ENCODE results near the gene LRG1. TPM values are rescaled to one million over a fixed set of nuclear protein-coding genes. Genes with fewer than 3 reads are reported as not detected.

Gene LRG1
- total and polyA plus RNA-seq, 9 of the 15 experiments (the other 6 are each of a cell fraction or from before 2014, with no cell fraction given), result 1.5 to 11.9 (median 8.7) TPM

GRCh38 chr19:4555657-4556561, 16.1 kb upstream of the LRG1 start (continued):
- no peak for TF ChIP-seq BMI1 (IDR thresholded peaks at IDR 0.05; ENCODE audit: low read length)
- no peak for TF ChIP-seq ZBTB34 (CRISPR knock-in tag; IDR thresholded peaks at IDR 0.05)
- no peak for TF ChIP-seq IFI16 (CRISPR knock-in tag; IDR thresholded peaks at IDR 0.05)
- TF ChIP-seq ZBTB33 (CRISPR knock-in tag; IDR thresholded peaks at IDR 0.05), result 0 out of 2 replicates have a peak, but pooled peaks have one; percentile 27
- TF ChIP-seq KHSRP (IDR thresholded peaks at IDR 0.05), result no peak
- TF ChIP-seq KDM1A (IDR thresholded peaks at IDR 0.05), result peak; percentile 96 to 98
- peak in 1 of 2 experiments; percentile 6 for TF ChIP-seq E2F6 (IDR thresholded peaks at IDR 0.05; ENCODE audit: borderline replicate concordance in 1 of 2, extremely low read depth in 1 of 2, insufficient read depth in 1 of 2, insufficient read length in 1 of 2, low read depth in 1 of 2, low read length in 1 of 2, poor library complexity in 1 of 2, severe bottlenecking in 1 of 2)
- TF ChIP-seq CEBPZ (IDR thresholded peaks at IDR 0.05; ENCODE audit: borderline replicate concordance, low read depth, low read length), result no peak
- no peak for TF ChIP-seq CREB5 (CRISPR knock-in tag; IDR thresholded peaks at IDR 0.05)
- TF ChIP-seq CTCF (IDR thresholded peaks at IDR 0.05 in 2 of 3, conservative IDR thresholded peaks at IDR 0.05 in 1 of 3; ENCODE audit: insufficient read depth in 2 of 3, low read depth in 1 of 3, low read length in 3 of 3), result no peak
- TF ChIP-seq ZNF184 (CRISPR knock-in tag; IDR thresholded peaks at IDR 0.05), result no peak
- TF ChIP-seq BCOR (IDR thresholded peaks at IDR 0.05), result peak; percentile 100
